Keratinocyte (primary cell): ENCODE results near the gene PCNX1. TPM values are rescaled to one million over a fixed set of nuclear protein-coding genes. Genes with fewer than 3 reads are reported as not detected.
"Not testable (repeated sequence)": the region's sequence is repeated elsewhere in the genome, so short reads cannot be mapped to it uniquely, and the experiment has no call there.

Experiments
- DNase-seq: peaks from one replicate; pipeline ENCODE4 v3.0.0-alpha.2; 2011; ENCODE audit warnings: low read depth, missing footprints, low spot score
- FAIRE-seq: peaks from 2 replicates; lab custom pipeline; 2011; peaks lifted over from hg19 to GRCh38; lab: Jason Lieb, UNC
- H2AFZ ChIP-seq: 2 replicates; pipeline ENCODE4 v1.6.0; 2012; ENCODE audit warnings: low read length, control low read depth, inconsistent platforms; ENCODE audit not compliant: control insufficient read depth
- H3K27ac ChIP-seq: 2 replicates; pipeline ENCODE4 v1.5.1; 2011; ENCODE audit warnings: low read length; ENCODE audit not compliant: control insufficient read depth, insufficient read depth
- H3K27me3 ChIP-seq: 3 replicates; pipeline ENCODE4 v1.6.0; 2011; ENCODE audit warnings: low read length; ENCODE audit not compliant: control insufficient read depth, insufficient read depth; ENCODE audit errors: extremely low read depth
- H3K36me3 ChIP-seq, 2 experiments: 2 replicates in 1 of 2; 3 replicates in 1 of 2; pipeline ENCODE4 v1.5.1; 2011; ENCODE audit warnings: low read length in 2 of 2, mild to moderate bottlenecking in 1 of 2; ENCODE audit not compliant: control insufficient read depth in 2 of 2, insufficient read depth in 2 of 2; ENCODE audit errors: extremely low read depth in 1 of 2
- H3K4me1 ChIP-seq: 3 replicates; pipeline ENCODE4 v1.5.1; 2011; ENCODE audit warnings: low read length; ENCODE audit not compliant: control insufficient read depth, insufficient read depth; ENCODE audit errors: extremely low read depth
- H3K4me2 ChIP-seq: 3 replicates; pipeline ENCODE4 v1.6.0; 2011; ENCODE audit warnings: low read depth, low read length; ENCODE audit not compliant: control insufficient read depth, insufficient read depth; ENCODE audit errors: extremely low read depth
- H3K4me3 ChIP-seq, 3 experiments: fragments of 200-600 bp in 1 of 3; sonication (generic) in 1 of 3; 2 replicates in 2 of 3; 3 replicates in 1 of 3; pipeline ENCODE4 v1.5.1; 2011 to 2016; ENCODE audit warnings: low read length in 3 of 3, mild to moderate bottlenecking in 3 of 3, control low read depth in 2 of 3, inconsistent platforms in 1 of 3, low read depth in 1 of 3, mixed read lengths in 1 of 3, mixed run types in 1 of 3, moderate library complexity in 1 of 3; ENCODE audit not compliant: control insufficient read depth in 2 of 3, insufficient read depth in 2 of 3; ENCODE audit errors: extremely low read depth in 1 of 3
- H3K79me2 ChIP-seq: 2 replicates; pipeline ENCODE4 v1.6.0; 2012; ENCODE audit warnings: low read length; ENCODE audit not compliant: control insufficient read depth, insufficient read depth
- H3K9ac ChIP-seq: 3 replicates; pipeline ENCODE4 v1.6.0; 2011; ENCODE audit warnings: low read length; ENCODE audit not compliant: control insufficient read depth, insufficient read depth; ENCODE audit errors: extremely low read depth
- H3K9me1 ChIP-seq: 3 replicates; pipeline ENCODE4 v1.6.0; 2011; ENCODE audit warnings: low read length; ENCODE audit not compliant: control insufficient read depth, insufficient read depth; ENCODE audit errors: extremely low read depth
- H3K9me3 ChIP-seq: 2 replicates; pipeline ENCODE4 v1.5.1; 2012; ENCODE audit warnings: low read depth, low read length; ENCODE audit not compliant: control insufficient read depth
- H4K20me1 ChIP-seq: 3 replicates; pipeline ENCODE4 v1.6.0; 2011; ENCODE audit warnings: low read length; ENCODE audit not compliant: control insufficient read depth, insufficient read depth; ENCODE audit errors: extremely low read depth
- EZH2 ChIP-seq: IDR thresholded peaks from one replicate; pipeline ENCODE4 v1.6.1; 2012; ENCODE audit warnings: inconsistent platforms, mild to moderate bottlenecking, low read length, moderate library complexity
- dilution Hi-C: fragments of 300-500 bp; cut with MboI; formaldehyde crosslinking; loops from one replicate; pipeline ENCODE4 v1.7.0; 2020; ENCODE audit warnings: low sequenced_read_pairs; ENCODE audit not compliant: extremely low pct_ligation_motif_present
- polyA plus RNA-seq, 5 experiments: library from polyadenylated mRNA; depleted of rRNA in 3 of 5; stranded (reverse) in 3 of 5; stranded (forward) in 1 of 5; unstranded in 1 of 5; fragments of >200 nt; gene quantifications; 1 replicate in 1 of 5; 2 replicates in 3 of 5; 3 replicates in 1 of 5; pipeline versions ENCODE4 v1.2.1 to v1.2.3, GENCODE V29; 2011 to 2012; ENCODE audit warnings: missing spikeins in 2 of 5, low read depth in 1 of 5, low replicate concordance in 1 of 5
- TF ChIP-seq, protein P1 (sequence below), 3 experiments: IDR thresholded peaks in 1 of 3; conservative IDR thresholded peaks in 1 of 3; optimal IDR thresholded peaks in 1 of 3; 2 replicates in 2 of 3; 3 replicates in 1 of 3; pipeline versions ENCODE3 to v1.5.1; 2011; ENCODE audit warnings: low read length in 3 of 3, mild to moderate bottlenecking in 3 of 3, moderate library complexity in 2 of 3, control low read depth in 1 of 3, inconsistent platforms in 1 of 3; ENCODE audit not compliant: insufficient read depth in 2 of 3; ENCODE audit errors: extremely low read depth in 1 of 3

The PCNX1 gene
- polyA plus RNA-seq, 1 donor (not counting 4 experiments of a cell fraction or from before 2014, with no cell fraction given), result 39.8 TPM

DNA sequence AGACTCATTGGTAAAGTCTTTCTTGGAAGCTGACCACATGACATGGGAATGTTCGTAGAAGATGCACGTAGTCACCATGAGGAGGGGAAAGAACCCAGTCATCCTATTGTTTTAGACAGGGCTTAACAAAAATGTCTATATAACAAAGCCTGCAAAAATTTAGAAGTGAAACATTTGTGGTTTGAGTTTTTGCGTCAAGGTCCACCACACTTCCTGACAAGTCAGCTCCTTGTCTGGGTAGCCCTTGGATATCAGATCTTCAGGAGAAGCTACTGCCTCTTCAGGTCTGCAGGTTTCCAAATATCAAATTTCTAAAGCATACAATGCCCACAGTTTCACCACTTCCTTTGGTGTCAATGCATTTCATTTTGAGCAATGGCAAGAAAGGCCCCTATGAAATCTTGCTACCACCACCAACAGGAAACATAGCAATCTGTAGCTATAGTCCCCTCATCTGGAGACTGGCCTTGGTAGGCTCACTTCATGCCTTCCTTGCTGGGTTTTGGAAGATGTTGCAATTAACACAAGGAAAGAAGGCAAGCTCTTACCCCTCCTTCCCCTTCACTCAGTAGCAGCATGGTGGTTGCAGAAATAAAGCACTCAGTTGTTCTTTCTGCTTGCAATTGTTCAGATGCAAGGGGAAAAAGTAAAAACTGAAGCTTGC, 235.2 kb downstream of the PCNX1 start:
- H3K9ac ChIP-seq, result peak overlapping the region; percentile 66
- peak; percentile 84 for FAIRE-seq
- peaks cover 27% of the 10 kb centered on the region for H3K4me1 ChIP-seq

GRCh38 chr14:71143381-71144290, 236.4 kb downstream of the PCNX1 start:
- peak overlapping the region; percentile 52 for H2AFZ ChIP-seq
- no peaks in the 10 kb centered on the region for H3K9me1 ChIP-seq
- no peaks in the 10 kb centered on the region for H4K20me1 ChIP-seq
- H3K27ac ChIP-seq, result peak overlapping the region; percentile 84
- DNase-seq, result peak; percentile 93
- H3K9me3 ChIP-seq, result no peaks in the 10 kb centered on the region
- no peaks in the 10 kb centered on the region for H3K27me3 ChIP-seq
- H3K36me3 ChIP-seq, result no peaks in the 10 kb centered on the region
- TF ChIP-seq, protein P1, sequence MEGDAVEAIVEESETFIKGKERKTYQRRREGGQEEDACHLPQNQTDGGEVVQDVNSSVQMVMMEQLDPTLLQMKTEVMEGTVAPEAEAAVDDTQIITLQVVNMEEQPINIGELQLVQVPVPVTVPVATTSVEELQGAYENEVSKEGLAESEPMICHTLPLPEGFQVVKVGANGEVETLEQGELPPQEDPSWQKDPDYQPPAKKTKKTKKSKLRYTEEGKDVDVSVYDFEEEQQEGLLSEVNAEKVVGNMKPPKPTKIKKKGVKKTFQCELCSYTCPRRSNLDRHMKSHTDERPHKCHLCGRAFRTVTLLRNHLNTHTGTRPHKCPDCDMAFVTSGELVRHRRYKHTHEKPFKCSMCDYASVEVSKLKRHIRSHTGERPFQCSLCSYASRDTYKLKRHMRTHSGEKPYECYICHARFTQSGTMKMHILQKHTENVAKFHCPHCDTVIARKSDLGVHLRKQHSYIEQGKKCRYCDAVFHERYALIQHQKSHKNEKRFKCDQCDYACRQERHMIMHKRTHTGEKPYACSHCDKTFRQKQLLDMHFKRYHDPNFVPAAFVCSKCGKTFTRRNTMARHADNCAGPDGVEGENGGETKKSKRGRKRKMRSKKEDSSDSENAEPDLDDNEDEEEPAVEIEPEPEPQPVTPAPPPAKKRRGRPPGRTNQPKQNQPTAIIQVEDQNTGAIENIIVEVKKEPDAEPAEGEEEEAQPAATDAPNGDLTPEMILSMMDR (optimal IDR thresholded peaks at IDR 0.05 in 1 of 3, IDR thresholded peaks at IDR 0.05 in 1 of 3, conservative IDR thresholded peaks at IDR 0.05 in 1 of 3; ENCODE audit: extremely low read depth in 1 of 3, insufficient read depth in 2 of 3, low read length in 3 of 3), result no peak
- TF ChIP-seq EZH2, result no peak
- peak overlapping the region; percentile 29 for H3K4me2 ChIP-seq
- peaks cover 27% of the 10 kb centered on the region for H3K4me1 ChIP-seq
- no peak overlapping the region for H3K4me3 ChIP-seq
- no peaks in the 10 kb centered on the region for H3K79me2 ChIP-seq
- FAIRE-seq, result peak; percentile 90
- peak overlapping the region; percentile 66 for H3K9ac ChIP-seq
- dilution Hi-C loops, result no loop called here

More for the DNA sequence above, 235.2 kb downstream of the PCNX1 start:
- dilution Hi-C loops, result no loop called here
- H4K20me1 ChIP-seq, result no peaks in the 10 kb centered on the region
- H3K9me3 ChIP-seq, result no peaks in the 10 kb centered on the region
- peak overlapping the region in 2 of 3 experiments; percentile 7 to 30 for H3K4me3 ChIP-seq
- H3K4me2 ChIP-seq, result peak overlapping the region; percentile 29
- no peaks in the 10 kb centered on the region for H3K79me2 ChIP-seq
- no peaks in the 10 kb centered on the region for H3K9me1 ChIP-seq
- TF ChIP-seq, protein P1 (optimal IDR thresholded peaks at IDR 0.05 in 1 of 3, IDR thresholded peaks at IDR 0.05 in 1 of 3, conservative IDR thresholded peaks at IDR 0.05 in 1 of 3; ENCODE audit: extremely low read depth in 1 of 3, insufficient read depth in 2 of 3, low read length in 3 of 3), result no peak
- no peak for TF ChIP-seq EZH2
- peak overlapping the region; percentile 84 for H3K27ac ChIP-seq
- no peaks in the 10 kb centered on the region for H3K27me3 ChIP-seq
- no peaks in the 10 kb centered on the region for H3K36me3 ChIP-seq
- no peak overlapping the region for H2AFZ ChIP-seq
- DNase-seq, result peak; percentile 78

DNA sequence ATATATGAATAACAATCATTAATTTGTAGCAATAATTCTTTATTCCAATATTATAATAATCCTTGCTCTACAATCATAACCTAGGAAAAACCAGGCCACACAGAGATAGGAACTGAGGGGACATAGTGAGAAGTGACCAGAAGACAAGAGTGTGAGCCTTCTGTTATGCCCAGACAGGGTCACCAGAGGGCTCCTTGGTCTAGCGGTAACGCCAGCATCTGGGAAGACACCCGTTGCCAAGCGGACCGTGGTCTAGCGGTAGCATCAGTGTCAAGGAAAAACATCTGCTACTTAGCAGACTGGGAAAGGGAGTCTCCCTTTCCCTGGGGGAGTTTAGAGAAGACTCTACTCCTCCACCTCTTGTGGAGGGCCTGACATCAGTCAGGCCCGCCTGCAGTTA, 240.1 kb downstream of the PCNX1 start:
- FAIRE-seq, H3K9ac ChIP-seq: not testable (repeated sequence)

More for the DNA sequence above, 240.1 kb downstream of the PCNX1 start:
- H4K20me1 ChIP-seq, H3K4me3 ChIP-seq, H3K4me2 ChIP-seq, H3K27me3 ChIP-seq, DNase-seq, H3K36me3 ChIP-seq, dilution Hi-C loops, H3K27ac ChIP-seq, H3K79me2 ChIP-seq, H2AFZ ChIP-seq, H3K9me1 ChIP-seq: not testable (repeated sequence)
- peaks cover 13% of the 10 kb centered on the region for H3K9me3 ChIP-seq
- H3K4me1 ChIP-seq, result peaks cover 18% of the 10 kb centered on the region
